H1 (cell line): ENCODE measurements around the gene SEC24B. TPM values are rescaled to one million over a fixed set of nuclear protein-coding genes. Genes with fewer than 3 reads are reported as not detected.

Experiments used
- CTCF ChIA-PET: fragments of 300-600 bp; sonication (Branson Sonifier 250); formaldehyde crosslinking; loops from one replicate; lab custom pipeline; 2021; ENCODE audit not compliant: partially characterized antibody; lab: Charles Lee
- POLR2A ChIA-PET: fragments of 300-600 bp; sonication (Branson Sonifier 250); formaldehyde crosslinking; loops from one replicate; lab custom pipeline; 2021; ENCODE audit warnings: inconsistent platforms; ENCODE audit not compliant: partially characterized antibody; lab: Charles Lee
- DNase-seq, 2 experiments: peaks; one replicate each; pipeline versions ENCODE4 v3.0.0 to v3.0.0-alpha.2; 2010 to 2022; ENCODE audit warnings: low spot score in 2 of 2, low read depth in 1 of 2, mixed read lengths in 1 of 2
- FAIRE-seq: peaks from 2 replicates; lab custom pipeline; 2011; peaks lifted over from hg19 to GRCh38; lab: Jason Lieb, UNC
- H2AFZ ChIP-seq: 2 replicates; pipeline ENCODE4 v1.8.1; 2012; ENCODE audit warnings: low read length, inconsistent platforms
- H2AK5ac ChIP-seq: 2 replicates; pipeline ENCODE4 v1.6.1; 2013; ENCODE audit warnings: low read depth, low read length
- H2BK120ac ChIP-seq: replicated peaks from 2 replicates; pipeline ENCODE3; 2013; ENCODE audit warnings: low read depth, low read length, inconsistent platforms
- H2BK12ac ChIP-seq: 2 replicates; pipeline ENCODE4 v1.6.1; 2013; ENCODE audit warnings: low read depth, low read length
- H2BK15ac ChIP-seq: 2 replicates; pipeline ENCODE4 v1.6.1; 2013; ENCODE audit warnings: low read length
- H2BK20ac ChIP-seq: 2 replicates; pipeline ENCODE4 v1.6.1; 2013; ENCODE audit warnings: low read length
- H2BK5ac ChIP-seq: 2 replicates; pipeline ENCODE4 v1.6.1; 2013; ENCODE audit warnings: low read depth, low read length
- H3K14ac ChIP-seq: 2 replicates; pipeline ENCODE4 v1.6.1; 2013; ENCODE audit warnings: inconsistent platforms; ENCODE audit not compliant: insufficient read length
- H3K18ac ChIP-seq: 2 replicates; pipeline ENCODE4 v1.6.1; 2013; ENCODE audit warnings: low read length; ENCODE audit errors: extremely low read depth
- H3K23ac ChIP-seq: 2 replicates; pipeline ENCODE4 v1.6.1; 2013; ENCODE audit warnings: inconsistent platforms; ENCODE audit not compliant: insufficient read length
- H3K23me2 ChIP-seq: 2 replicates; pipeline ENCODE4 v1.6.1; 2013; ENCODE audit warnings: low read depth, low read length
- H3K27ac ChIP-seq: 2 replicates; pipeline ENCODE4 v1.6.1; 2011; ENCODE audit warnings: low read depth, low read length, inconsistent platforms
- H3K27me3 ChIP-seq, 4 experiments: replicated peaks in 1 of 4; 1 replicate in 1 of 4; 2 replicates in 3 of 4; pipeline versions ENCODE4 v1.6.1 to v1.8.1; 2011 to 2013; ENCODE audit warnings: low read length in 3 of 4, mild to moderate bottlenecking in 3 of 4, inconsistent platforms in 2 of 4, mixed read lengths in 2 of 4, moderate library complexity in 1 of 4; ENCODE audit not compliant: control insufficient read depth in 3 of 4, insufficient read depth in 3 of 4; ENCODE audit errors: extremely low read depth in 1 of 4
- H3K36me3 ChIP-seq, 4 experiments: 2 replicates each; pipeline versions ENCODE4 v1.6.1 to v1.8.1; 2011 to 2013; ENCODE audit warnings: mild to moderate bottlenecking in 4 of 4, low read length in 3 of 4, moderate library complexity in 2 of 4, control low read depth in 1 of 4, inconsistent platforms in 1 of 4; ENCODE audit not compliant: insufficient read depth in 4 of 4, control insufficient read depth in 2 of 4
- H3K4ac ChIP-seq: replicated peaks from 2 replicates; pipeline ENCODE3; 2013; ENCODE audit warnings: low read length, low read depth, mixed read lengths, inconsistent platforms; ENCODE audit not compliant: insufficient read length
- H3K4me1 ChIP-seq, 4 experiments: replicated peaks in 1 of 4; 1 replicate in 1 of 4; 2 replicates in 3 of 4; pipeline versions ENCODE4 v1.6.1 to v1.8.1; 2011 to 2013; ENCODE audit warnings: low read length in 3 of 4, inconsistent platforms in 2 of 4, mixed read lengths in 1 of 4; ENCODE audit not compliant: insufficient read depth in 4 of 4, control insufficient read depth in 3 of 4
- H3K4me2 ChIP-seq, 2 experiments: 2 replicates each; pipeline versions ENCODE4 v1.6.1 to v1.8.1; 2011 to 2013; ENCODE audit warnings: low read depth in 2 of 2, low read length in 2 of 2, control low read depth in 1 of 2, inconsistent platforms in 1 of 2, mild to moderate bottlenecking in 1 of 2; ENCODE audit not compliant: insufficient read depth in 1 of 2
- H3K4me3 ChIP-seq, 4 experiments: fragments of 200-600, 300-600 bp in 1 of 4; sonication (generic), shearing (Covaris generic), sonication (Bioruptor Twin) in 1 of 4; 2 replicates each; pipeline versions ENCODE4 v1.5.1 to v1.8.1; 2011 to 2016; ENCODE audit warnings: low read length in 4 of 4, low read depth in 3 of 4, control low read depth in 2 of 4, inconsistent platforms in 2 of 4, mild to moderate bottlenecking in 2 of 4, mixed read lengths in 1 of 4, moderate library complexity in 1 of 4; ENCODE audit not compliant: insufficient read depth in 2 of 4; ENCODE audit errors: extremely low read depth in 1 of 4
- H3K56ac ChIP-seq: replicated peaks from 2 replicates; pipeline ENCODE3; 2013; ENCODE audit warnings: low read depth, mild to moderate bottlenecking, mixed read lengths, low read length, inconsistent platforms; ENCODE audit not compliant: insufficient read length
- H3K79me1 ChIP-seq: 2 replicates; pipeline ENCODE4 v1.6.1; 2013; ENCODE audit warnings: low read depth, low read length, control low read depth
- H3K79me2 ChIP-seq, 2 experiments: 2 replicates each; pipeline versions ENCODE4 v1.6.1 to v1.8.1; 2012 to 2013; ENCODE audit warnings: low read length in 2 of 2, mild to moderate bottlenecking in 2 of 2, inconsistent platforms in 1 of 2; ENCODE audit not compliant: insufficient read depth in 2 of 2, control insufficient read depth in 1 of 2
- H3K9ac ChIP-seq, 4 experiments: replicated peaks in 1 of 4; 1 replicate in 1 of 4; 2 replicates in 3 of 4; pipeline versions ENCODE4 v1.6.1 to v1.8.1; 2011 to 2013; ENCODE audit warnings: low read depth in 3 of 4, low read length in 3 of 4, control low read depth in 2 of 4, mild to moderate bottlenecking in 2 of 4, moderate library complexity in 2 of 4, inconsistent platforms in 1 of 4; ENCODE audit errors: extremely low read depth in 1 of 4
- H3K9me3 ChIP-seq, 2 experiments: 2 replicates each; pipeline versions ENCODE4 v1.6.1 to v1.8.1; 2012 to 2013; ENCODE audit warnings: mild to moderate bottlenecking in 2 of 2, moderate library complexity in 2 of 2, control low read depth in 1 of 2, inconsistent platforms in 1 of 2, low read depth in 1 of 2, low read length in 1 of 2, mixed read lengths in 1 of 2; ENCODE audit not compliant: insufficient read depth in 2 of 2
- H4K20me1 ChIP-seq, 2 experiments: replicated peaks in 1 of 2; 2 replicates each; pipeline versions ENCODE3 to v1.8.1; 2011 to 2013; ENCODE audit warnings: inconsistent platforms in 2 of 2, low read length in 2 of 2, mild to moderate bottlenecking in 1 of 2; ENCODE audit not compliant: insufficient read depth in 2 of 2, control insufficient read depth in 1 of 2
- H4K5ac ChIP-seq: 2 replicates; pipeline ENCODE4 v1.6.1; 2013; ENCODE audit warnings: low read length, low read depth, mixed read lengths, inconsistent platforms; ENCODE audit not compliant: insufficient read length
- H4K8ac ChIP-seq: 2 replicates; pipeline ENCODE4 v1.8.0; 2013; ENCODE audit warnings: mild to moderate bottlenecking, moderate library complexity, low read length, inconsistent platforms; ENCODE audit not compliant: insufficient read depth; ENCODE audit errors: extremely low read depth
- H4K91ac ChIP-seq: replicated peaks from 2 replicates; pipeline ENCODE3; 2013; ENCODE audit warnings: low read length, mixed read lengths, inconsistent platforms; ENCODE audit not compliant: insufficient read length
- CHD2 ChIP-seq: IDR thresholded peaks from 2 replicates; pipeline ENCODE4 v1.6.1; 2012; ENCODE audit warnings: low read length, improper control_type of control experiment
- EGR1 ChIP-seq: IDR thresholded peaks from 2 replicates; pipeline ENCODE4 v1.6.1; 2011; ENCODE audit warnings: low read depth, low read length, borderline replicate concordance
- FOSL1 ChIP-seq: IDR thresholded peaks from 2 replicates; pipeline ENCODE4 v1.6.1; 2011; ENCODE audit warnings: mild to moderate bottlenecking, low read depth, low read length, moderate library complexity; ENCODE audit not compliant: insufficient read depth
- KDM5A ChIP-seq: fragments of 200-600 bp; IDR thresholded peaks from 2 replicates; pipeline ENCODE4 v1.7.1; 2012; ENCODE audit warnings: mild to moderate bottlenecking, low read length, inconsistent platforms, mixed read lengths
- RBBP5 ChIP-seq: IDR thresholded peaks from 2 replicates; pipeline ENCODE4 v1.7.1; 2012; ENCODE audit warnings: low read depth, mild to moderate bottlenecking, inconsistent platforms, low read length, moderate library complexity, borderline replicate concordance
- SIX5 ChIP-seq: IDR thresholded peaks from 2 replicates; pipeline ENCODE4 v1.6.1; 2011; ENCODE audit warnings: mild to moderate bottlenecking, low read depth, low read length
- SP1 ChIP-seq: IDR thresholded peaks from 2 replicates; pipeline ENCODE4 v1.6.1; 2011; ENCODE audit warnings: low read depth, low read length
- SP2 ChIP-seq: IDR thresholded peaks from 2 replicates; pipeline ENCODE4 v1.6.1; 2012; ENCODE audit warnings: mild to moderate bottlenecking, low read length, inconsistent platforms
- SP4 ChIP-seq: IDR thresholded peaks from 2 replicates; pipeline ENCODE4 v1.6.1; 2012; ENCODE audit warnings: low read length, inconsistent platforms
- TEAD4 ChIP-seq: IDR thresholded peaks from 2 replicates; pipeline ENCODE4 v1.6.1; 2012; ENCODE audit warnings: low read depth, low read length, inconsistent platforms, mixed read lengths
- ZNF274 ChIP-seq: IDR thresholded peaks from 2 replicates; pipeline ENCODE4 v1.7.0; 2012; ENCODE audit warnings: low read length, borderline replicate concordance; ENCODE audit errors: extremely low read depth
- WGBS, 2 experiments: shearing (Covaris generic) in 1 of 2; methylation state at CpG; one replicate each; pipeline versions ENCODE4 v1.1.6 to v1.1.7; 2013 to 2015; ENCODE audit warnings: low lambda C conversion rate in 2 of 2, mixed read lengths in 2 of 2, inconsistent platforms in 1 of 2, low coverage in 1 of 2, missing lambda C conversion rate in 1 of 2; ENCODE audit not compliant: insufficient replicate concordance in 2 of 2, insufficient coverage in 1 of 2, insufficient read length in 1 of 2; ENCODE audit errors: extremely low coverage in 1 of 2, missing lambda C conversion rate in 1 of 2; 5-methylcytosine and 5-hydroxymethylcytosine counted together
- polyA plus RNA-seq, 7 experiments: library from polyadenylated mRNA; depleted of rRNA in 3 of 7; stranded (reverse) in 5 of 7; unstranded in 2 of 7; fragments of >200 nt in 5 of 7; fragments of 200-250 nt in 2 of 7; gene quantifications; 1 replicate in 5 of 7; 2 replicates in 1 of 7; 4 replicates in 1 of 7; pipeline versions ENCODE4 v1.2.1 to v1.2.3, GENCODE V29; 2011 to 2013; ENCODE audit warnings: missing spikeins in 2 of 7, mixed read lengths in 2 of 7
- total RNA-seq: library from RNA; stranded (reverse); fragmentation: NEBNext Ultra II Directional; extraction: Animal tissue kit (Norgen Biotek cat#: 25700); gene quantifications from 2 replicates; pipeline ENCODE4 v1.2.1, GENCODE V29; 2021

SEC24B gene
- total and polyA plus RNA-seq, 2 of the 8 experiments (the other 6 are each of a cell fraction or from before 2014, with no cell fraction given), result 25.6 to 30.9 TPM

DNA sequence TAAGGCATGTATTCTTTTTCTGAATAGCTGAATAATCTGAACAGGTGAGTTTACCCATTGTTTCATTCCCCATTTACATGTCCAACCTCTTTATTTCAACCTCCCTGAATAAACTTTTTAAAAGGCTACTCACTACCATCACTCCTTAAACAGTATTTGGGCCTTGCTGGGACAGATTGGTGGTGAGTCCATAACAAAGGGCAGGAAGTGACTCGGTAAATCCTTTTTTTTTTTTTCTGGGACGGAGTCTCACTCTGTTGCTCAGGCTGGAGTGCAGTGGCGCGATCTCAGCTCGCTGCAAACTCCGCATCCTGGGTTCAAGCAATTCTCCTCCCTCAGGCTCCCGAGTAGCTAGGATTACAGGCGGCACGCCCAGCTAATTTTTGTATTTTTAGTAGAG is 23.4 kb upstream of the SEC24B start:
- Histone ChIP-seq H2AK5ac (no peak overlapping the region), H2BK120ac (no peak overlapping the region), H3K4me3 (no peak overlapping the region), H2BK12ac (no peak overlapping the region), H3K9me3 (no peaks in the 10 kb centered on the region), H3K56ac (no peak overlapping the region), H3K9ac (no peak overlapping the region), H2BK5ac (0 out of 2 replicates have a peak overlapping the region, but pooled peaks have one; percentile 60), H4K8ac (no peak overlapping the region; the same call in 1 of the 2 replicates), H3K4me2 (0 out of 4 replicates have a peak overlapping the region, but pooled peaks of 1 of the 2 experiments have one; percentile 4), H2AFZ (no peak overlapping the region), H4K20me1 (no peaks in the 10 kb centered on the region), H3K36me3 (no peaks in the 10 kb centered on the region), H4K5ac (no peak overlapping the region), H3K23me2 (no peaks in the 10 kb centered on the region; the same call in 1 of the 2 replicates), H3K4me1 (peaks cover 2 to 10% (median 4%) of the 10 kb centered on the region in 4 experiments; a peak in 5 of 7 replicates), H3K14ac (no peak overlapping the region), H3K18ac (no peak overlapping the region), H3K27ac (no peak overlapping the region), H3K23ac (no peak overlapping the region), H4K91ac (no peak overlapping the region), H3K4ac (no peak overlapping the region), H2BK15ac (no peak overlapping the region), H3K79me1 (no peaks in the 10 kb centered on the region), H3K79me2 (no peaks in the 10 kb centered on the region), H3K27me3 (no peaks in the 10 kb centered on the region), H2BK20ac (no peak overlapping the region)
- FAIRE-seq (no peak), DNase-seq (no peak)
- CTCF ChIA-PET, result interaction anchor here (0.9 to 2.8 kb wide), 2 partner anchors 10 to 22 kb away, joined by 3 to 19 read pairs; no protein-coding TSS in a partner anchor
- POLR2A ChIA-PET, result interaction anchor here (0.9 to 1.1 kb wide), 2 partner anchors 107 to 292 kb away, joined by 3 to 4 read pairs; partner anchors contain the start of gene COL25A1
- 78% methylated on average over 9 of the region's 9 CpGs; no CpG with 5 or more reads in 1 of the 2 experiments for WGBS, 2 experiments
- no peak for TF ChIP-seq ZNF274
- TF ChIP-seq SIX5, result no peak
- TF ChIP-seq EGR1, result no peak
- no peak for TF ChIP-seq CHD2
- no peak for TF ChIP-seq SP1
- no peak for TF ChIP-seq SP2
- no peak for TF ChIP-seq KDM5A
- no peak for TF ChIP-seq SP4
- no peak for TF ChIP-seq RBBP5
- TF ChIP-seq TEAD4, result no peak
- TF ChIP-seq FOSL1, result no peak
